WERI-Rb-1 (cell line): Measurements from ENCODE around the gene GALK2.
"Not testable (repeated sequence)": the region's sequence is repeated elsewhere in the genome, so short reads cannot be mapped to it uniquely, and the experiment has no call there.

Experiments used
- DNase-seq: peaks from one replicate; pipeline ENCODE4 v3.0.0-alpha.2; 2020
- H3K27ac ChIP-seq: fragments of 250-450 bp; sonication (Bioruptor Pico); 2 replicates; pipeline ENCODE4 v1.5.1; 2020; ENCODE audit warnings: mild to moderate bottlenecking, moderate library complexity
- H3K27me3 ChIP-seq: fragments of 250-450 bp; sonication (Bioruptor Pico); 2 replicates; pipeline ENCODE4 v1.5.1; 2021; ENCODE audit warnings: mild to moderate bottlenecking, low read depth, moderate library complexity; ENCODE audit not compliant: insufficient read depth, severe bottlenecking
- H3K36me3 ChIP-seq: fragments of 250-450 bp; sonication (Bioruptor Pico); 2 replicates; pipeline ENCODE4 v1.5.1; 2020; ENCODE audit warnings: mild to moderate bottlenecking, moderate library complexity
- H3K4me3 ChIP-seq: 2 replicates; pipeline ENCODE4 v1.5.1; 2011; ENCODE audit warnings: low read depth, mild to moderate bottlenecking, control low read depth, low read length
- H3K9me3 ChIP-seq: fragments of 250-450 bp; sonication (Bioruptor Pico); 2 replicates; pipeline ENCODE4 v1.5.1; 2021; ENCODE audit warnings: mild to moderate bottlenecking, moderate library complexity; ENCODE audit not compliant: severe bottlenecking
- CTCF ChIP-seq: IDR thresholded peaks from 2 replicates; pipeline ENCODE4 v1.5.1; 2011; ENCODE audit warnings: low read depth, mild to moderate bottlenecking, control low read depth, inconsistent platforms, low read length

GALK2 gene

DNA sequence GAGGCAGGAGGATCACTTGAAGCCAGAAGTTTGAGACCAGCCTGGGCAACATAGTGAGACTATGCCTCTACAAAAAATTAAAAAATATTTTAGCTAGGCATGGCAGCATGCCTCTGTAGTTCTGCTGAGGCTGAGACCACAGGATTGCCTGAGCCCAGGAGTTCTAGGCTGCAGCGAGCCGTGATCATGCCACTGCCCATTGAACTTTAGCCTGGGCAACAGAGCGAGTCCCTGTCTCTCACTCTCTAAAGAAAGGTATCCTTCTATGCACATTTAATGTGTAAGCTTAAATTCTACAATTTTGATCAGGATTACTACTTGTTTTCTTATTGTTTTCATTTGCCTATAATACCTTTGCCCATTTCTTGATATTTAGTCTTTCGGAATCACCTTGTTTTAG is 26.8 kb downstream of the GALK2 start:
- DNase-seq, result no peak
- Histone ChIP-seq H3K4me3 (no peak overlapping the region), H3K27ac (no peak overlapping the region), H3K27me3 (no peaks in the 10 kb centered on the region), H3K36me3 (peaks cover 3% of the 10 kb centered on the region; the same call in 1 of the 2 replicates), H3K9me3 (no peaks in the 10 kb centered on the region)
- TF ChIP-seq CTCF, result no peak

- H3K27me3 ChIP-seq, result no peaks in the 10 kb centered on the region
- H3K4me3 ChIP-seq, result no peak overlapping the region
- no peak overlapping the region for H3K27ac ChIP-seq
- H3K36me3 ChIP-seq, result peaks cover 10% of the 10 kb centered on the region
- DNase-seq, result no peak
- no peaks in the 10 kb centered on the region for H3K9me3 ChIP-seq
- TF ChIP-seq CTCF, result no peak
These were observed 29.6 kb downstream of the GALK2 start for GRCh38 chr15:49199666-49200065.

DNA sequence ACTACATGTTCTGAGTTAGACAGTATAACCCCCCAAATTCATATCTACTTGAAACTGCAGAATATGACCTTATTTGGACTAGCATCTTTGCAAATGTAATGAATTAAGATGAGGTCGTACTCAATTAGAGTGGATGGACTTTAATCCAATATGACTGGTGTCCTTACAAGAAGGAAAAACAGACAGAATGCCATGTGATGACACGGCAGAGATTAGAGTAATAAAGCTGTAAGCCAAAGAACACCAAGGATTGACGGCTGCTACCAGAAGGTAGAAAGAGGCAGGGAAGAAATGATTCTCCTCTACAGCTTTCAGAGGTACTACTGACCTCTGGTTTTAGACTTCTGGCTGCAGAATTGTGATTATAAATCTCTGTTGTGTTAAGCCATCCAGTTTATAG is 30.3 kb downstream of the GALK2 start:
- no peak overlapping the region for H3K27ac ChIP-seq
- no peak overlapping the region for H3K4me3 ChIP-seq
- peaks cover 10% of the 10 kb centered on the region for H3K36me3 ChIP-seq
- DNase-seq, result no peak
- no peaks in the 10 kb centered on the region for H3K27me3 ChIP-seq
- H3K9me3 ChIP-seq, result no peaks in the 10 kb centered on the region
- no peak for TF ChIP-seq CTCF

GRCh38 chr15:49208102-49208501 is 38.1 kb downstream of the GALK2 start:
- not testable (repeated sequence) for DNase-seq, H3K4me3 ChIP-seq, H3K27me3 ChIP-seq, H3K9me3 ChIP-seq, H3K27ac ChIP-seq, H3K36me3 ChIP-seq

DNA sequence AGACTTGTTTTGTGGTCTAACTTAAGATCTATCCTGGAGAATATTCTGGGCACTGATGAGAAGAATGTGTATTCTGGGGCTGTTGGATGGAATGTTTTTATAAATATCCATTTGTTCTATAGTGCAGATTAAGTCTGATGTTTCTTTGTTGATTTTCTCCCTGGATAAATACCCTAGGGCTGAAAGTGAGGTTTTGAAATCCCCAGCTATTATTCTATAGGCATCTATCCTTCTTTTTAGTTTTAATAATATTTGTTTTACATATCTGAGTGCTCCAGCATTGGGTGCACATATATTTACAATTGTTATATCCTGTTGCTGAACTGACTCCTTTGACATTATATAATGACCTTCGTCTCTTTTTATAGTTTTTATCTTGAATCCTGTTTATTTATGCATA is 42.9 kb downstream of the GALK2 start:
- no peak for DNase-seq
- Histone ChIP-seq H3K9me3 (no peaks in the 10 kb centered on the region), H3K36me3 (no peaks in the 10 kb centered on the region), H3K4me3 (no peak overlapping the region), H3K27me3 (no peaks in the 10 kb centered on the region), H3K27ac (no peak overlapping the region)
- no peak for TF ChIP-seq CTCF

DNA sequence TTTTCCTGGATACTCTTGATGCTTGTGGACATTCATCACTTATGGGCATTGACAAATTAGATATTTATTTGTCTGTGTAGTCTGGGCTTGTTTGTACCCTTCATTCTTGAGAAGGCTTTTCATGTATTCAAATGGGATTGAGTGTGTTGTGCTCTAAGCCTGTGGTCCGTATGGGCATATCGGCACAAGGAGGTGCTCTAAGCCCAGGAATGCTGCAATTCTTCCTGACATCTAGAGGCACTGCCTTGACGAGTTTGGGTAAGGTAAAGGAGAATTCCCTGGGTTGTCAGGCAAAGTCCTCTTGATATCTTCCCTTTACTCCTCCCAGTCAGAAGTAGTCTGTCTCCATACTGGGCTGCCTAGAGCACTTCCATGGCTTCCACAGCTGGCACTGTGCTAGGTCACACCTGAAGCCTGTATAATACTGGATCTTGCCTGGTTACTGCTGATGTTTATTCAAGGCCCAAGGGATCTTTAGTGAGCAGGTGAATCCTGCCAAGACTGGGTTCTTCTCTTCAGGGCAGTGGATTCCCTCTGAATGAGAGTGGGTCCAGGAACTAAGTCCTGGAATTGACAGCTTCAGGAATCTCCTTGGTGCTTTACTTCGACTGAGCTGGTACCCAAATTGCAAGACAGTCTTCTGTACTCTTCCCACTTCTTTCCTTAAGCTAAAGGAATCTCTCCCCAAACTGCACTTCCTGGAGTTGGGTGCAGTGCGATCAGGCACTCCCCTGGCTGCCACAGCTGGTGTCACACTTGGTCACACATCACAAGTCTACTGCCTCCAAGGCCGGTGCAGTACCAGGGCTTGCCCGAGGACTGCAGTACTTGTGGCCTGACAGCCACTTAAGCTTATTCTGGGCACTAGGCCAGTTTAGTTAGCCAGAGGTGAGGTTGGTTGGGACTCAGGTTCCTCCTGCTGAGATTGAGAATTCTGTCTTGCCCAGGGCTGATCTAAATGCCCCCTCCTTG is 46.0 kb downstream of the GALK2 start:
- Histone ChIP-seq H3K9me3 (no peaks in the 10 kb centered on the region), H3K4me3 (no peak overlapping the region), H3K27me3 (no peaks in the 10 kb centered on the region), H3K36me3 (no peaks in the 10 kb centered on the region), H3K27ac (no peak overlapping the region)
- no peak for DNase-seq
- no peak for TF ChIP-seq CTCF
